HEK293 (cell line): Measurements from ENCODE around the gene YWHAQ.

Source experiments
- CTCF ChIA-PET: fragments of 350-600 bp; formaldehyde crosslinking; extraction: SDS; loops from one replicate; lab custom pipeline; 2021; ENCODE audit warnings: antibody characterized with exemption; lab: Yijun Ruan, JAX
- POLR2A ChIA-PET: fragments of 300-600 bp; formaldehyde crosslinking; extraction: SDS; loops from one replicate; lab custom pipeline; 2020; ENCODE audit warnings: antibody characterized with exemption, inconsistent platforms; lab: Yijun Ruan, JAX
- H3K27ac ChIP-seq: fragments of 200-500 bp; sonication (Bioruptor generic); 2 replicates; pipeline ENCODE4 v1.5.1; 2014; ENCODE audit warnings: low read depth, low read length, control low read depth, inconsistent platforms; ENCODE audit errors: extremely low read depth
- H3K36me3 ChIP-seq, 2 experiments: fragments of 200-500 bp in 1 of 2; sonication (Bioruptor generic) in 1 of 2; 1 replicate in 1 of 2; 2 replicates in 1 of 2; pipeline ENCODE4 v1.5.1; 2014 to 2017; ENCODE audit warnings: inconsistent platforms in 2 of 2, low read length in 2 of 2; ENCODE audit not compliant: control insufficient read depth in 2 of 2, insufficient read depth in 1 of 2
- H3K4me1 ChIP-seq: fragments of 200-500 bp; sonication (Bioruptor generic); 2 replicates; pipeline ENCODE4 v1.5.1; 2014; ENCODE audit warnings: mild to moderate bottlenecking, low read length, inconsistent platforms; ENCODE audit not compliant: control insufficient read depth, insufficient read depth
- H3K4me3 ChIP-seq: 2 replicates; pipeline ENCODE4 v1.5.1; 2011; ENCODE audit warnings: low read depth, mild to moderate bottlenecking, control low read depth, low read length, moderate library complexity
- H3K9me3 ChIP-seq: fragments of 200-500 bp; sonication (Bioruptor generic); 2 replicates; pipeline ENCODE4 v1.5.1; 2014; ENCODE audit warnings: low read depth, low read length, inconsistent platforms; ENCODE audit not compliant: control insufficient read depth, insufficient read depth
- BCL11B ChIP-seq: fragments of 450-650 bp; formaldehyde crosslinking; IDR thresholded peaks from 2 replicates; pipeline ENCODE4 v1.5.1; 2016; ENCODE audit warnings: low read depth, missing biosample characterization, missing genetic modification characterization
- EGR2 ChIP-seq: fragments of 450-650 bp; formaldehyde crosslinking; IDR thresholded peaks from 2 replicates; pipeline ENCODE4 v1.5.1; 2016; ENCODE audit warnings: low read depth, missing biosample characterization, missing genetic modification characterization
- GLIS1 ChIP-seq: fragments of 450-650 bp; formaldehyde crosslinking; IDR thresholded peaks from 2 replicates; pipeline ENCODE4 v1.5.1; 2016; ENCODE audit warnings: missing biosample characterization, missing genetic modification characterization
- IKZF3 ChIP-seq: fragments of 450-650 bp; IDR thresholded peaks from 2 replicates; pipeline ENCODE4 v1.5.0; 2018; ENCODE audit warnings: missing biosample characterization, mild to moderate bottlenecking, missing genetic modification characterization, moderate library complexity
- KLF9 ChIP-seq: fragments of 450-650 bp; formaldehyde crosslinking; IDR thresholded peaks from 2 replicates; pipeline ENCODE4 v1.5.1; 2016; ENCODE audit warnings: missing biosample characterization, missing genetic modification characterization, low read depth
- MZF1 ChIP-seq: fragments of 450-650 bp; formaldehyde crosslinking; IDR thresholded peaks from 2 replicates; pipeline ENCODE4 v1.5.1; 2017; ENCODE audit warnings: missing biosample characterization, missing genetic modification characterization, borderline replicate concordance
- SETDB1 ChIP-seq: IDR thresholded peaks from one replicate; pipeline ENCODE4 v1.6.1; 2017; ENCODE audit warnings: mild to moderate bottlenecking, low read length, moderate library complexity, mixed read lengths; ENCODE audit not compliant: insufficient read length
- TRIM28 ChIP-seq: IDR thresholded peaks from 2 replicates; pipeline ENCODE4 v1.6.1; 2011; ENCODE audit warnings: low read length, control low read depth, borderline replicate concordance
- YY2 ChIP-seq: fragments of 450-650 bp; formaldehyde crosslinking; IDR thresholded peaks from 2 replicates; pipeline ENCODE4 v1.5.1; 2016; ENCODE audit warnings: missing biosample characterization, missing genetic modification characterization
- ZBTB17 ChIP-seq: fragments of 450-650 bp; formaldehyde crosslinking; IDR thresholded peaks from 2 replicates; pipeline ENCODE4 v1.5.1; 2016; ENCODE audit warnings: missing biosample characterization, missing genetic modification characterization
- ZBTB20 ChIP-seq: fragments of 450-650 bp; formaldehyde crosslinking; IDR thresholded peaks from 2 replicates; pipeline ENCODE4 v1.5.1; 2016; ENCODE audit warnings: missing biosample characterization, missing genetic modification characterization
- ZBTB48 ChIP-seq: fragments of 450-650 bp; formaldehyde crosslinking; IDR thresholded peaks from 2 replicates; pipeline ENCODE4 v1.5.1; 2016; ENCODE audit warnings: missing biosample characterization, missing genetic modification characterization
- ZEB2 ChIP-seq: fragments of 450-650 bp; formaldehyde crosslinking; IDR thresholded peaks from 2 replicates; pipeline ENCODE4 v1.5.1; 2016; ENCODE audit warnings: missing biosample characterization, missing genetic modification characterization
- ZNF146 ChIP-seq: fragments of 450-650 bp; formaldehyde crosslinking; IDR thresholded peaks from 2 replicates; pipeline ENCODE4 v1.5.1; 2016; ENCODE audit warnings: missing biosample characterization, missing genetic modification characterization
- ZNF184 ChIP-seq: fragments of 450-650 bp; IDR thresholded peaks from 2 replicates; pipeline ENCODE4 v1.5.1; 2018; ENCODE audit warnings: missing biosample characterization, mild to moderate bottlenecking, missing genetic modification characterization
- ZNF23 ChIP-seq: fragments of 450-650 bp; formaldehyde crosslinking; IDR thresholded peaks from 2 replicates; pipeline ENCODE4 v1.5.1; 2016; ENCODE audit warnings: missing biosample characterization, missing genetic modification characterization, borderline replicate concordance
- ZNF24 ChIP-seq: fragments of 450-650 bp; formaldehyde crosslinking; IDR thresholded peaks from 2 replicates; pipeline ENCODE4 v1.5.1; 2016; ENCODE audit warnings: missing biosample characterization, missing genetic modification characterization
- ZNF266 ChIP-seq: fragments of 450-650 bp; formaldehyde crosslinking; IDR thresholded peaks from 2 replicates; pipeline ENCODE4 v1.5.1; 2016; ENCODE audit warnings: missing biosample characterization, missing genetic modification characterization, low read depth
- ZNF473 ChIP-seq: fragments of 450-650 bp; formaldehyde crosslinking; IDR thresholded peaks from 2 replicates; pipeline ENCODE4 v1.5.1; 2017; ENCODE audit warnings: missing biosample characterization, missing genetic modification characterization
- ZNF529 ChIP-seq: fragments of 450-650 bp; formaldehyde crosslinking; IDR thresholded peaks from 2 replicates; pipeline ENCODE4 v1.5.1; 2017; ENCODE audit warnings: missing genetic modification characterization, missing biosample characterization; ENCODE audit not compliant: insufficient replicate concordance
- ZNF596 ChIP-seq: fragments of 450-650 bp; IDR thresholded peaks from 2 replicates; pipeline ENCODE4 v1.5.0; 2018; ENCODE audit warnings: missing biosample characterization, mild to moderate bottlenecking, missing genetic modification characterization, moderate library complexity
- ZNF600 ChIP-seq: fragments of 450-650 bp; formaldehyde crosslinking; IDR thresholded peaks from 2 replicates; pipeline ENCODE4 v1.5.1; 2016; ENCODE audit warnings: missing biosample characterization, missing genetic modification characterization
- ZNF654 ChIP-seq: fragments of 450-650 bp; formaldehyde crosslinking; IDR thresholded peaks from 2 replicates; pipeline ENCODE4 v1.5.1; 2016; ENCODE audit warnings: low read depth, missing biosample characterization, missing genetic modification characterization
- ZNF843 ChIP-seq: fragments of 450-650 bp; formaldehyde crosslinking; IDR thresholded peaks from 2 replicates; pipeline ENCODE4 v1.5.1; 2016; ENCODE audit warnings: missing biosample characterization, missing genetic modification characterization
- ZSCAN30 ChIP-seq: fragments of 450-650 bp; IDR thresholded peaks from 2 replicates; pipeline ENCODE4 v1.5.1; 2018; ENCODE audit warnings: missing biosample characterization, mild to moderate bottlenecking, missing genetic modification characterization, moderate library complexity
- TF ChIP-seq, protein P1 (sequence below): fragments of 450-650 bp; formaldehyde crosslinking; IDR thresholded peaks from 2 replicates; pipeline ENCODE4 v1.5.1; 2016; ENCODE audit warnings: missing biosample characterization, missing genetic modification characterization
- TF ChIP-seq, protein P2 (sequence below): fragments of 450-650 bp; formaldehyde crosslinking; IDR thresholded peaks from 2 replicates; pipeline ENCODE4 v1.5.1; 2016; ENCODE audit warnings: missing biosample characterization, missing genetic modification characterization
- TF ChIP-seq, protein P3 (sequence below): fragments of 450-650 bp; IDR thresholded peaks from 2 replicates; pipeline ENCODE4 v1.5.1; 2018; ENCODE audit warnings: missing biosample characterization, mild to moderate bottlenecking, missing genetic modification characterization

The YWHAQ gene

DNA sequence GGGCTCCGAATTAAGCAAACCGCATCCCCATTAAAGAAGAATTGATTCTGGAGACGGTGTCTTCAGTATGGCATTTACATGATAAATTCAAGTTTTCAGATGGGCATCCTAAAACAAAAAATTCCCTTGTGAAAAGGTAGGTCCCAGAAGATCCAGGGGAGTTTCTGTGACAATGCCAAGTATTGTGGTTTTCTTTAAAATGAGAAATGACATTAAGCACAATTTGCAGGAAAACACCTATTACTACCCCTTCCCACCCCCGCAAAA is 689 bp upstream of the YWHAQ start:
- H3K4me1 ChIP-seq: 0 out of 2 replicates have a peak, but pooled peaks cover 4% of the 10 kb centered on the region
- ChIA-PET POLR2A (interaction anchor here (0.5 to 2.7 kb wide), 31 partner anchors 8 to 1096 kb away, joined by 3 to 58 read pairs (median 4); partner anchors contain the start of genes ADAM17 and TAF1B), CTCF (interaction anchor here (2.3 kb wide), 1 partner anchor 138 kb away, joined by 6 read pairs; no protein-coding TSS in a partner anchor)
- no peak overlapping the region for H3K4me3 ChIP-seq
- peak; percentile 29 for TF ChIP-seq TRIM28
- no peak for TF ChIP-seq ZNF473 (tag by site-specific recombination)
- TF ChIP-seq, protein P1, sequence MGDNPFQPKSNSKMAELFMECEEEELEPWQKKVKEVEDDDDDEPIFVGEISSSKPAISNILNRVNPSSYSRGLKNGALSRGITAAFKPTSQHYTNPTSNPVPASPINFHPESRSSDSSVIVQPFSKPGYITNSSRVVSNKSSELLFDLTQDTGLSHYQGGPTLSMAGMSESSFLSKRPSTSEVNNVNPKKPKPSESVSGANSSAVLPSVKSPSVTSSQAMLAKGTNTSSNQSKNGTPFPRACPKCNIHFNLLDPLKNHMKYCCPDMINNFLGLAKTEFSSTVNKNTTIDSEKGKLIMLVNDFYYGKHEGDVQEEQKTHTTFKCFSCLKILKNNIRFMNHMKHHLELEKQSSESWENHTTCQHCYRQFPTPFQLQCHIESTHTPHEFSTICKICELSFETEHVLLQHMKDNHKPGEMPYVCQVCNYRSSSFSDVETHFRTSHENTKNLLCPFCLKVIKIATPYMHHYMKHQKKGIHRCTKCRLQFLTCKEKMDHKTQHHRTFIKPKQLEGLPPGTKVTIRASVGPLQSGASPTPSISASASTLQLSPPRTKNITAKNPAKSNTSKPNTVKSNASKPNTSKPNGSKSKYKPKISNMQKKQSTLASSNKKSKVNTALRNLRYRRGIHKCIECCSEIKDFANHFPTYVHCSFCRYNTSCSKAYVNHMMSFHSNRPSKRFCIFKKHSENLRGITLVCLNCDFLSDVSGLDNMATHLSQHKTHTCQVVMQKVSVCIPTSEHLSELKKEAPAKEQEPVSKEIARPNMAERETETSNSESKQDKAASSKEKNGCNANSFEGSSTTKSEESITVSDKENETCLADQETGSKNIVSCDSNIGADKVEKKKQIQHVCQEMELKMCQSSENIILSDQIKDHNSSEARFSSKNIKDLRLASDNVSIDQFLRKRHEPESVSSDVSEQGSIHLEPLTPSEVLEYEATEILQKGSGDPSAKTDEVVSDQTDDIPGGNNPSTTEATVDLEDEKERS (tag by site-specific recombination): no peak; the same call in 1 of the 2 replicates
- TF ChIP-seq, protein P2, sequence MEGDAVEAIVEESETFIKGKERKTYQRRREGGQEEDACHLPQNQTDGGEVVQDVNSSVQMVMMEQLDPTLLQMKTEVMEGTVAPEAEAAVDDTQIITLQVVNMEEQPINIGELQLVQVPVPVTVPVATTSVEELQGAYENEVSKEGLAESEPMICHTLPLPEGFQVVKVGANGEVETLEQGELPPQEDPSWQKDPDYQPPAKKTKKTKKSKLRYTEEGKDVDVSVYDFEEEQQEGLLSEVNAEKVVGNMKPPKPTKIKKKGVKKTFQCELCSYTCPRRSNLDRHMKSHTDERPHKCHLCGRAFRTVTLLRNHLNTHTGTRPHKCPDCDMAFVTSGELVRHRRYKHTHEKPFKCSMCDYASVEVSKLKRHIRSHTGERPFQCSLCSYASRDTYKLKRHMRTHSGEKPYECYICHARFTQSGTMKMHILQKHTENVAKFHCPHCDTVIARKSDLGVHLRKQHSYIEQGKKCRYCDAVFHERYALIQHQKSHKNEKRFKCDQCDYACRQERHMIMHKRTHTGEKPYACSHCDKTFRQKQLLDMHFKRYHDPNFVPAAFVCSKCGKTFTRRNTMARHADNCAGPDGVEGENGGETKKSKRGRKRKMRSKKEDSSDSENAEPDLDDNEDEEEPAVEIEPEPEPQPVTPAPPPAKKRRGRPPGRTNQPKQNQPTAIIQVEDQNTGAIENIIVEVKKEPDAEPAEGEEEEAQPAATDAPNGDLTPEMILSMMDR: no peak
- TF ChIP-seq BCL11B (tag by site-specific recombination): no peak
- peak; percentile 93 for TF ChIP-seq SETDB1
- TF ChIP-seq GLIS1 (tag by site-specific recombination): no peak
- H3K36me3 ChIP-seq: peaks cover 0 to 34% of the 10 kb centered on the region in 2 experiments
- H3K9me3 ChIP-seq: no peaks in the 10 kb centered on the region
- no peak overlapping the region for H3K27ac ChIP-seq

GRCh38 chr2:9630117-9630735 is 571 bp downstream of the YWHAQ start:
- H3K4me3 ChIP-seq: peak overlapping the region; percentile 72
- no peaks in the 10 kb centered on the region for H3K9me3 ChIP-seq
- H3K4me1 ChIP-seq: 0 out of 2 replicates have a peak, but pooled peaks cover 4% of the 10 kb centered on the region
- ChIA-PET CTCF (interaction anchor here (0.7 to 2.3 kb wide), 3 partner anchors 9 to 140 kb away, joined by 3 to 6 read pairs (median 4); no protein-coding TSS in a partner anchor), POLR2A (interaction anchor here (0.6 to 2.7 kb wide), 31 partner anchors 9 to 265 kb away, joined by 3 to 58 read pairs (median 4); partner anchors contain the start of genes ADAM17 and TAF1B)
- peaks cover 0 to 47% of the 10 kb centered on the region in 2 experiments for H3K36me3 ChIP-seq
- peak overlapping the region; percentile 95 for H3K27ac ChIP-seq
- 0 out of 2 replicates have a peak, but pooled peaks have one; percentile 21 for TF ChIP-seq ZBTB48
- peak; percentile 92 for TF ChIP-seq ZBTB17
- TF ChIP-seq ZNF529 (tag by site-specific recombination): no peak
- TF ChIP-seq ZBTB20 (tag by site-specific recombination): peak; percentile 29; the same call in 1 of the 2 replicates
- TF ChIP-seq YY2 (tag by site-specific recombination): 0 out of 2 replicates have a peak, but pooled peaks have one; percentile 11
- TF ChIP-seq ZNF24 (tag by site-specific recombination): no peak
- TF ChIP-seq KLF9 (tag by site-specific recombination): peak; percentile 19
- no peak for TF ChIP-seq EGR2 (tag by site-specific recombination)
- TF ChIP-seq IKZF3 (tag by site-specific recombination): no peak
- no peak for TF ChIP-seq ZNF23 (tag by site-specific recombination)
- TF ChIP-seq ZEB2 (tag by site-specific recombination): peak; percentile 33; the same call in 1 of the 2 replicates
- TF ChIP-seq ZNF654: no peak
- no peak for TF ChIP-seq ZNF266 (tag by site-specific recombination)
- TF ChIP-seq, protein P3, sequence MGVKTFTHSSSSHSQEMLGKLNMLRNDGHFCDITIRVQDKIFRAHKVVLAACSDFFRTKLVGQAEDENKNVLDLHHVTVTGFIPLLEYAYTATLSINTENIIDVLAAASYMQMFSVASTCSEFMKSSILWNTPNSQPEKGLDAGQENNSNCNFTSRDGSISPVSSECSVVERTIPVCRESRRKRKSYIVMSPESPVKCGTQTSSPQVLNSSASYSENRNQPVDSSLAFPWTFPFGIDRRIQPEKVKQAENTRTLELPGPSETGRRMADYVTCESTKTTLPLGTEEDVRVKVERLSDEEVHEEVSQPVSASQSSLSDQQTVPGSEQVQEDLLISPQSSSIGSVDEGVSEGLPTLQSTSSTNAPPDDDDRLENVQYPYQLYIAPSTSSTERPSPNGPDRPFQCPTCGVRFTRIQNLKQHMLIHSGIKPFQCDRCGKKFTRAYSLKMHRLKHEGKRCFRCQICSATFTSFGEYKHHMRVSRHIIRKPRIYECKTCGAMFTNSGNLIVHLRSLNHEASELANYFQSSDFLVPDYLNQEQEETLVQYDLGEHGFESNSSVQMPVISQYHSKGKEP (tag by site-specific recombination): no peak
- TF ChIP-seq ZSCAN30 (tag by site-specific recombination): no peak
- no peak for TF ChIP-seq ZNF843 (tag by site-specific recombination)
- no peak for TF ChIP-seq ZNF184
- TF ChIP-seq ZNF146: no peak
- 0 out of 2 replicates have a peak, but pooled peaks have one; percentile 19 for TF ChIP-seq ZNF600 (tag by site-specific recombination)
- TF ChIP-seq ZNF596 (tag by site-specific recombination): 0 out of 2 replicates have a peak, but pooled peaks have one; percentile 10
- TF ChIP-seq MZF1 (tag by site-specific recombination): no peak
